WERI-Rb-1 (cell line): ENCODE results near the gene FCHSD2.
"Not testable (repeated sequence)": the region's sequence is repeated elsewhere in the genome, so short reads cannot be mapped to it uniquely, and the experiment has no call there.

ENCODE experiments used
- DNase-seq: peaks from one replicate; pipeline ENCODE4 v3.0.0-alpha.2; 2020
- H3K27ac ChIP-seq: fragments of 250-450 bp; sonication (Bioruptor Pico); 2 replicates; pipeline ENCODE4 v1.5.1; 2020; ENCODE audit warnings: mild to moderate bottlenecking, moderate library complexity
- H3K27me3 ChIP-seq: fragments of 250-450 bp; sonication (Bioruptor Pico); 2 replicates; pipeline ENCODE4 v1.5.1; 2021; ENCODE audit warnings: mild to moderate bottlenecking, low read depth, moderate library complexity; ENCODE audit not compliant: insufficient read depth, severe bottlenecking
- H3K36me3 ChIP-seq: fragments of 250-450 bp; sonication (Bioruptor Pico); 2 replicates; pipeline ENCODE4 v1.5.1; 2020; ENCODE audit warnings: mild to moderate bottlenecking, moderate library complexity
- H3K4me3 ChIP-seq: 2 replicates; pipeline ENCODE4 v1.5.1; 2011; ENCODE audit warnings: low read depth, mild to moderate bottlenecking, control low read depth, low read length
- H3K9me3 ChIP-seq: fragments of 250-450 bp; sonication (Bioruptor Pico); 2 replicates; pipeline ENCODE4 v1.5.1; 2021; ENCODE audit warnings: mild to moderate bottlenecking, moderate library complexity; ENCODE audit not compliant: severe bottlenecking
- TF ChIP-seq, protein P1 (sequence below): IDR thresholded peaks from 2 replicates; pipeline ENCODE4 v1.5.1; 2011; ENCODE audit warnings: low read depth, mild to moderate bottlenecking, control low read depth, inconsistent platforms, low read length

FCHSD2 gene

DNA sequence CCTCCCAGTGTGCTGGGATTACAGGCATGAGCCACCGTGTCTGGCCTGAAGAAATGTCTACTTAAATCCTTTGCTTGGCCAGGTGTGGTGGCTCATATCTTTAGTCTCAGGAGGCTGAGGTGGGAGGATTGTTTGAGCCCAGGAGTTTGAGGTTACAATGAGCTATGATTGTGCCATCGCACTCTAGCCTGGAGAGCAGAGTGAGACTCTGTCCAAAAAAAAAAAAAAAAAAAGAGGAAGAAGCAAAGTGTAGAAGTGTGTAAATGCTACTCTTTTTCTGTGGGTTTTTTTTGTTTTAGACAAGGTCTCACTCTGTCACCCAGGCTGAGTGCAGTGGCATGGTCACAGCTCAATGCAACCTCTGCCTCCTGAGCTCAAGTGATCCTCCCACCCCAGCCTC lies 334.3 kb downstream of the FCHSD2 start:
- Histone ChIP-seq H3K9me3 (no peaks in the 10 kb centered on the region), H3K36me3 (peaks cover 16% of the 10 kb centered on the region), H3K27me3 (no peaks in the 10 kb centered on the region), H3K4me3 (no peak overlapping the region), H3K27ac (no peak overlapping the region)
- TF ChIP-seq, protein P1, sequence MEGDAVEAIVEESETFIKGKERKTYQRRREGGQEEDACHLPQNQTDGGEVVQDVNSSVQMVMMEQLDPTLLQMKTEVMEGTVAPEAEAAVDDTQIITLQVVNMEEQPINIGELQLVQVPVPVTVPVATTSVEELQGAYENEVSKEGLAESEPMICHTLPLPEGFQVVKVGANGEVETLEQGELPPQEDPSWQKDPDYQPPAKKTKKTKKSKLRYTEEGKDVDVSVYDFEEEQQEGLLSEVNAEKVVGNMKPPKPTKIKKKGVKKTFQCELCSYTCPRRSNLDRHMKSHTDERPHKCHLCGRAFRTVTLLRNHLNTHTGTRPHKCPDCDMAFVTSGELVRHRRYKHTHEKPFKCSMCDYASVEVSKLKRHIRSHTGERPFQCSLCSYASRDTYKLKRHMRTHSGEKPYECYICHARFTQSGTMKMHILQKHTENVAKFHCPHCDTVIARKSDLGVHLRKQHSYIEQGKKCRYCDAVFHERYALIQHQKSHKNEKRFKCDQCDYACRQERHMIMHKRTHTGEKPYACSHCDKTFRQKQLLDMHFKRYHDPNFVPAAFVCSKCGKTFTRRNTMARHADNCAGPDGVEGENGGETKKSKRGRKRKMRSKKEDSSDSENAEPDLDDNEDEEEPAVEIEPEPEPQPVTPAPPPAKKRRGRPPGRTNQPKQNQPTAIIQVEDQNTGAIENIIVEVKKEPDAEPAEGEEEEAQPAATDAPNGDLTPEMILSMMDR = no peak
- no peak for DNase-seq

DNA sequence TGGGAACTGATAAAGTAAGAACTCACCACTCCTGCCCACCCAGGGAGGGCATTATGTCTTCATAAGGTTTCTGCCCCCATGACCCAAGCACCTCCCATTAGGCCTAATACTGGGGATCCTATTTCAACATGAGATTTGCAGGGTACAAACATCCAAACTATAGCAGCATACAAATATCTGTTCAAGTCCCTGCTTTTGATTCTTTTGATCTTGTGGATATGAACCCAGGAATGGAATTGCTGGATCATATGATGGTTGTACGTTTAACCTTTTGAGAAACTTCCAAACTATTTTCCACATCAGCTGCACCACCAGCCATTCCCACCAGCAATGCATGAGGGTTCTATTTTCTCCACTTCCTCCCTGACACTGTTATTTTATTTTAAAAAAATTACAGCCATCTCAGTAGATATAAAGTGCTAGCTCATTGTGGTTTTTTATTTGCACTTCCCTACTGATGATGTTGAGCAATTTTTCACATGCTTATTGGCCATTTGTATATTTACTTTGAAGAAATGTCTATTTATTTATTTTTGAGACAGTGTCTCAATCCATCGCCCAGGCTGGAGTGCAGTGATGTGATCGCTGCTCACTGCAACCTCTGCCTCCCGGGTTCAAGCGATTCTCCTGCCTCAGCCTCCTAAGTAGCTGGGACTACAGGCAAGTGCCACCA lies 335.0 kb downstream of the FCHSD2 start:
- DNase-seq = no peak
- TF ChIP-seq, protein P1 = no peak
- H3K9me3 ChIP-seq = no peaks in the 10 kb centered on the region
- no peak overlapping the region for H3K27ac ChIP-seq
- no peaks in the 10 kb centered on the region for H3K27me3 ChIP-seq
- peaks cover 16% of the 10 kb centered on the region for H3K36me3 ChIP-seq
- H3K4me3 ChIP-seq = no peak overlapping the region

DNA sequence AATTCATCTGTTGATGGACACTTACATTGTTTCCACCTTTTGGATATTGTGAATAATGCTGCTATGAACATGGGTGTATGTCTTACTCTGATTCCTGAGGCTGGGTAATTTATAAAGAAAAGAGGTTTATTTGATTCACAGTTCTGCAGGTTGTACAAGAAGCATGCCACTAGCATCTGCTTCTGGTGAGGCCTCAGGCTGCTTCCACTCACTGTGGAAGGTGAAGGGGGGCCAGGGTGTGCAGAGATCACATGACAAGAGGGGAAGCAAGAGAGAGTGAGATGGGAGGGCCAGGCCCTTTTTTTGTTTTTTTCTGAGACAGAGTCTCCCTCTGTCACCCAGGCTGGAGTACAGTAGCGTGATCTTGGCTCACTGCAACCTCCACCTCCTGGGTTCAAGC lies 335.7 kb downstream of the FCHSD2 start:
- not testable (repeated sequence) for H3K9me3 ChIP-seq, H3K27me3 ChIP-seq, H3K4me3 ChIP-seq, DNase-seq, H3K27ac ChIP-seq
- H3K36me3 ChIP-seq = peaks cover 11% of the 10 kb centered on the region

DNA sequence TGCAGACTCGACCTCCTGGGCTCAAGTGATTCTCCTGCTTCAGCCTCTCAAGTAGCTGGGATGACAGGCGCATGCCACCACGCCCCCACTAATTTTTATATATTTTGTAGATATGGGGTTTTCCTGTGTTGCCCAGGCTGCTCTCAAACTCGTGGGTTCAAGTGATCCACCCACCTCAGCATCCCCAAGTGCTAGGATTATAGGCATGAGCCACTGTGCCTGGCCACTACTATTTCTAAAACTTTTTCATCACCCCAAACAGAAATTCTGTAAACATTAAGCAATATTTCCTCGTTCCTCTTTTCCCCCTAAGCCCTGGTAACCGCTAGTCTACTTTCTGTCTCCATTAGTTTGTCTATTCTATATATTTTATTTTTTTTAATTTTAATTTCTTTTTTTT lies 336.9 kb downstream of the FCHSD2 start:
- TF ChIP-seq, protein P1 = no peak
- H3K9me3 ChIP-seq = no peaks in the 10 kb centered on the region
- H3K27me3 ChIP-seq = no peaks in the 10 kb centered on the region
- no peak for DNase-seq
- H3K27ac ChIP-seq = no peak overlapping the region
- no peak overlapping the region for H3K4me3 ChIP-seq
- H3K36me3 ChIP-seq = peaks cover 11% of the 10 kb centered on the region

DNA sequence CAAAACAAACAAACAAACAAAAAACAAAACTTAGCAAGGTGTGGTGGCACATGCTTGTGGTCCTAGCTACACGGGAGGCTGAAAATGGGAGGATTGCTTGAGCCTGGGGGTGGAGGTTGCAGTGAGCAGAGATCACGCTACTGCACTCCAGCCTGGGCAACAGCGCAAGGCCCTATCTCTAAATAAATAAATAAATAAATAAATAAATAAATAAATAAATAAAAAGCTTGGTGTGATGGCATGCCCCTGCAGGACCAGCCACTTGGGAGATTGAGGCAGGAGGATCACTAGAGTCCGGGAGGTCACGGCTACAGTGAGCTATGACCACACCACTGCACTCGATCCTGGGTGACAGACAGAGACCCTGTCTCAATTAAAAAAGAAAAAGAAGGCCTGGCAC lies 339.3 kb downstream of the FCHSD2 start:
- Histone ChIP-seq H3K36me3 (no peaks in the 10 kb centered on the region), H3K9me3 (no peaks in the 10 kb centered on the region), H3K4me3 (no peak overlapping the region), H3K27ac (no peak overlapping the region), H3K27me3 (no peaks in the 10 kb centered on the region)
- DNase-seq = no peak
- TF ChIP-seq, protein P1 = no peak

DNA sequence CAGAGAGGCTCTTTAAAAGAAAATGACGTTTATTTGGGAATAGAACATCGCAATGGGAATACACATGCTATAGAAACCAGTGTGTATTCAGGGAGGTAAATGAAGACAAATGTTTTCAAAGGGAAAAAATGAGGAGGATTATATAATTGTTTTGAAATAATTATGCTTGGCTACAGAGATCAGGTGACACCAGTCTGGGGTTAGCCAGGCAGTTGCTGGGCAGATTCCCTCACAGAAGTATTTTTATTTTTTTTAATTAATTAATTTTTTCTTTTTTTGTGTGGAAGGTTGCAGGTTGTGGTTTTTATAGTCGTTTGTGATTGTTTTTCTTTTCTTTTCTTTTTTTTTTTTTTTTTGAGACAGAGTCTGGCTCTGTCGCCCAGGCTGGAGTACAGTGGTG lies 342.7 kb downstream of the FCHSD2 start:
- Histone ChIP-seq H3K4me3 (no peak overlapping the region), H3K36me3 (no peaks in the 10 kb centered on the region), H3K27me3 (no peaks in the 10 kb centered on the region), H3K27ac (no peak overlapping the region), H3K9me3 (no peaks in the 10 kb centered on the region)
- DNase-seq = no peak
- TF ChIP-seq, protein P1 = no peak
